ENCODE results near the gene ADAMTSL1. TPM values are rescaled to one million over a fixed set of nuclear protein-coding genes. Genes with fewer than 3 reads are reported as not detected.

Gene ADAMTSL1
- total RNA-seq, 1 experiment from 2014 or later, result not detected

GRCh38 chr9:18847576-18848275, 373.8 kb downstream of the ADAMTSL1 start:
- Mint-ChIP-seq H3K27me3 (ENCODE audit: unreplicated experiment) (peaks cover 38% of the 10 kb centered on the region), H3K36me3 (ENCODE audit: insufficient read depth, unreplicated experiment) (no peaks in the 10 kb centered on the region), H3K27ac (ENCODE audit: unreplicated experiment) (no peak overlapping the region), H3K9me3 (ENCODE audit: low read depth, unreplicated experiment) (no peaks in the 10 kb centered on the region), H3K4me3 (ENCODE audit: low read depth, unreplicated experiment) (no peak overlapping the region), H3K4me1 (ENCODE audit: low read depth, unreplicated experiment) (no peaks in the 10 kb centered on the region)
- no peak for DNase-seq
- no peak for TF ChIP-seq CTCF (IDR thresholded peaks at IDR 0.05; ENCODE audit: unreplicated experiment)
- CTCF ChIA-PET, result no interaction called here
- no TSS peak for BruUV-seq (replicated peaks)
- intact Hi-C loops (cut with micrococcal nuclease; ENCODE audit: unreplicated experiment), result no loop called here

GRCh38 chr9:18848657-18849056, 374.7 kb downstream of the ADAMTSL1 start:
- no peak overlapping the region for H3K27ac Mint-ChIP-seq (ENCODE audit: unreplicated experiment)
- intact Hi-C loops (cut with micrococcal nuclease; ENCODE audit: unreplicated experiment), result no loop called here
- no peak overlapping the region for H3K4me3 Mint-ChIP-seq (ENCODE audit: low read depth, unreplicated experiment)
- no peak for TF ChIP-seq CTCF (IDR thresholded peaks at IDR 0.05; ENCODE audit: unreplicated experiment)
- no TSS peak for BruUV-seq (replicated peaks)
- no peak for DNase-seq
- peaks cover 38% of the 10 kb centered on the region for H3K27me3 Mint-ChIP-seq (ENCODE audit: unreplicated experiment)
- H3K36me3 Mint-ChIP-seq (ENCODE audit: insufficient read depth, unreplicated experiment), result no peaks in the 10 kb centered on the region
- CTCF ChIA-PET, result no interaction called here
- H3K9me3 Mint-ChIP-seq (ENCODE audit: low read depth, unreplicated experiment), result no peaks in the 10 kb centered on the region
- no peaks in the 10 kb centered on the region for H3K4me1 Mint-ChIP-seq (ENCODE audit: low read depth, unreplicated experiment)

GRCh38 chr9:18849270-18849669, 375.3 kb downstream of the ADAMTSL1 start:
- CTCF ChIA-PET, result no interaction called here

GRCh38 chr9:18849890-18850677, 376.1 kb downstream of the ADAMTSL1 start:
- intact Hi-C loops (cut with micrococcal nuclease; ENCODE audit: unreplicated experiment), result no loop called here
- no peaks in the 10 kb centered on the region for H3K9me3 Mint-ChIP-seq (ENCODE audit: low read depth, unreplicated experiment)

More at GRCh38 chr9:18849270-18849669, 375.3 kb downstream of the ADAMTSL1 start:
- intact Hi-C loops (cut with micrococcal nuclease; ENCODE audit: unreplicated experiment), result no loop called here
- no peak for TF ChIP-seq CTCF (IDR thresholded peaks at IDR 0.05; ENCODE audit: unreplicated experiment)
- Mint-ChIP-seq H3K4me1 (ENCODE audit: low read depth, unreplicated experiment) (no peaks in the 10 kb centered on the region), H3K27me3 (ENCODE audit: unreplicated experiment) (peaks cover 38% of the 10 kb centered on the region), H3K36me3 (ENCODE audit: insufficient read depth, unreplicated experiment) (no peaks in the 10 kb centered on the region), H3K27ac (ENCODE audit: unreplicated experiment) (no peak overlapping the region), H3K9me3 (ENCODE audit: low read depth, unreplicated experiment) (no peaks in the 10 kb centered on the region), H3K4me3 (ENCODE audit: low read depth, unreplicated experiment) (no peak overlapping the region)
- BruUV-seq (replicated peaks), result no TSS peak
- DNase-seq, result no peak

More at GRCh38 chr9:18849890-18850677, 376.1 kb downstream of the ADAMTSL1 start:
- no peak for TF ChIP-seq CTCF (IDR thresholded peaks at IDR 0.05; ENCODE audit: unreplicated experiment)
- no peak overlapping the region for H3K27ac Mint-ChIP-seq (ENCODE audit: unreplicated experiment)
- H3K27me3 Mint-ChIP-seq (ENCODE audit: unreplicated experiment), result peaks cover 46% of the 10 kb centered on the region
- no peak overlapping the region for H3K4me3 Mint-ChIP-seq (ENCODE audit: low read depth, unreplicated experiment)
- CTCF ChIA-PET, result no interaction called here
- H3K4me1 Mint-ChIP-seq (ENCODE audit: low read depth, unreplicated experiment), result no peaks in the 10 kb centered on the region
- BruUV-seq (replicated peaks), result no TSS peak
- DNase-seq, result no peak
- H3K36me3 Mint-ChIP-seq (ENCODE audit: insufficient read depth, unreplicated experiment), result no peaks in the 10 kb centered on the region
